GM20000 (cell line): ENCODE data around the gene ANK2.

Experiments
- DNase-seq: peaks from one replicate; pipeline ENCODE4 v3.0.0; 2012; ENCODE audit warnings: low spot score
- CTCF ChIP-seq: IDR thresholded peaks from 2 replicates; pipeline ENCODE4 v1.5.1; 2012; ENCODE audit warnings: mild to moderate bottlenecking, control low read depth; ENCODE audit errors: extremely low read depth, missing control alignments

The ANK2 gene

GRCh38 chr4:113186913-113187312 is 137.5 kb downstream of the ANK2 start:
- TF ChIP-seq CTCF: no peak
- no peak for DNase-seq

GRCh38 chr4:113187358-113187757 is 137.9 kb downstream of the ANK2 start:
- no peak for DNase-seq
- TF ChIP-seq CTCF: no peak

GRCh38 chr4:113189546-113189945 is 140.1 kb downstream of the ANK2 start:
- DNase-seq: no peak
- TF ChIP-seq CTCF: no peak

GRCh38 chr4:113209153-113209552 is 159.7 kb downstream of the ANK2 start:
- no peak for TF ChIP-seq CTCF
- DNase-seq: no peak

GRCh38 chr4:113209652-113210320 is 160.3 kb downstream of the ANK2 start:
- DNase-seq: no peak
- TF ChIP-seq CTCF: no peak

- TF ChIP-seq CTCF: no peak
- no peak for DNase-seq
Observed at GRCh38 chr4:113212613-113213012, 163.2 kb downstream of the ANK2 start.

GRCh38 chr4:113221990-113222389 is 172.5 kb downstream of the ANK2 start:
- TF ChIP-seq CTCF: no peak
- DNase-seq: no peak
